Subcutaneous adipose tissue (tissue), 4 donors: ENCODE measurements around the gene MRPL2. TPM values are rescaled to one million over a fixed set of nuclear protein-coding genes. Genes with fewer than 3 reads are reported as not detected.

Source experiments
- CTCF ChIP-seq: fragments of 450-650 bp; IDR thresholded peaks from one replicate; pipeline ENCODE4 v1.5.1; 2016; ENCODE audit warnings: low read depth, mild to moderate bottlenecking, control low read depth, antibody characterized with exemption, moderate library complexity
- total RNA-seq, 4 donors: library from RNA; depleted of rRNA; stranded (reverse); fragments of >200 nt; gene quantifications; one replicate each; pipeline ENCODE4 v1.1.0, GENCODE V29; 2016

Gene MRPL2
- total RNA-seq, 4 donors from 2014 or later: 10.4 to 19.8 (median 16.6) TPM

DNA sequence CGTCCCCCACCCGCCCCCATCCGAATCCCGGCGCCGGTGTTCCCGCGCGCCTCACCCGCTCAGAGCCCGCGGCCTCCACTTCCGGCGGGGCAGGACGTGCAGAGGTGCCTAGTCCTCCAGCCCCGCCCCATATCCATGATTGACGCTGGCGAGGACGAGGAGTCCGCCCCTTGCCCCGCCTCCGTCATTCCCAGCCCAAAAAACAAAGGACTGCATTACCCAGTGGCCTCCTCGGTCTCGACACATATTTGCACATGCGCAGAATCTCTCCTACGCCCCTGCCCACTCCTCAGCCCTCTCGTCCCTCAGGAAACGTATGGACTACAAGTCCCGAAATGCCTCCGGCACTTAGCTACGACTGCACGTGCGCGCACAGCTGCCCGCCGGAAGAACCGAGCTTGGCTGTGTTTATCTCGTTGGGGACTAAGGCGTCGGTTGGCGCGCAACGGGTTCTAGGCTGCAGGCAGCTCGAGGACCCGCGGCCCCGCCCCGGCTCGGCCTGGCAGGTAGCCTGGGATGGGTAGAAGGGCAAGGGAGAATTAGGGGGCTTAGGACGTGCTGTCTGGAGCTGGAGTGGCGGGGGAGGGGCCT lies 45.3 kb downstream of the MRPL2 start, which contains the start of the genes KLHDC3 and MEA1:
KLHDC3 (plus strand) TSS at position 407 of the 591 bp plus-strand sequence. CDS start 2,944 bp downstream, outside the sequence.
MEA1 (minus strand) TSS at position 104 of the 591 bp plus-strand sequence. CDS start 133 bp downstream, outside the sequence.
- no peak for TF ChIP-seq CTCF

GRCh38 chr6:43013097-43013842 lies 46.0 kb downstream of the MRPL2 start:
- TF ChIP-seq CTCF: no peak

DNA sequence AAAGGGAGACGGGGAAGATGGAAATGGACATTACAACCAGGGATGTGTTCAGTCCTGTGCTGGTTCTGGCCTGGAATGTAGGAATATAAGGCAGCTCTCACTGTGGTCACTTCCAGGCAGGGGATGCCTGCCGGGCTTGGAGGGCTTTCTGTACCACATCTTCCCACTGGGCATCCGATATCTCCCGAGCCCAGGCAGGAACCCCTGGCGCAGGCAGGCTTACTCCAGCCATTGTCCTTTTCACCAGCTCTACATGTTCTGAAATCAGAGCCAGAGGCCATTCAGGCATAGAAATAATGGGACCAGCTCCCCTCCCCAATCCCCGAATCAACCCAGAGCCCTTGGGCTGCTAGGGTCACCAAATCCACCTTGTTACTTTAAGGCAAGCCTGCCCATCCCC lies 46.9 kb downstream of the MRPL2 start:
- TF ChIP-seq CTCF: no peak

- TF ChIP-seq CTCF: no peak
These were observed 48.0 kb downstream of the MRPL2 start for GRCh38 chr6:43011207-43011606.

DNA sequence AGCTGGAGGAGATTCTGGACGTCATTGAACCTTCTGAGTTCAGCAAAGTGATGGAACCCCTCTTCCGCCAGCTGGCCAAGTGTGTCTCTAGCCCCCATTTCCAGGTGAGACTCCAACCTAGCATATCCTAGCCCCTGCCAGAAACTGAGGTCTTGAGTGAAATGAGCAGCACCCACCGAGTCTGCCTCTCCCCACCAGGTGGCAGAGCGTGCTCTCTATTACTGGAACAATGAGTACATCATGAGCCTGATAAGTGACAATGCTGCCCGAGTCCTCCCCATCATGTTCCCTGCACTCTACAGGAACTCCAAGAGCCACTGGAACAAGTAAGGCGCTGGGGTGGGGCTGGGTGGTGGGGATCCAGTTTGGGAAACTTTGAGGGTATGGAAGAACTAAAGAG lies 50.1 kb downstream of the MRPL2 start:
- no peak for TF ChIP-seq CTCF

- no peak for TF ChIP-seq CTCF
These were observed 52.1 kb downstream of the MRPL2 start for GRCh38 chr6:43007126-43007525.

DNA sequence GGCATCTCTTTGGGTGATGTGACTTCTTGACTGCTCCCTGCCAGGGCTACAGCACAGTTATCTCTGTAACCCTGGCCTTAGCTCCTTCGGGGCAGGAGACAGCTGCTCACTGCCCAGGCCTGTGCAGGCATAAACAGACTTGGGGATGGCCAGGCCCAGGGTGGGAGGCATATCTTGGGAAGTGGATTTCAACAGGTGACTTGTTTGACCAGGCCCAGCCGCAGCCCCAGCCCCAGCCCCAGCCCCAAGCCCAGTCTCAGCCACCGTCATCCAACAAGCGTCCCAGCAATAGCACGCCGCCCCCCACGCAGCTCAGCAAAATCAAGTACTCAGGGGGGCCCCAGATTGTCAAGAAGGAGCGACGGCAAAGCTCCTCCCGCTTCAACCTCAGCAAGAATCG lies 53.0 kb downstream of the MRPL2 start:
- TF ChIP-seq CTCF: no peak
